Measurements from ENCODE around the gene IKBIP. TPM values are rescaled to one million over a fixed set of nuclear protein-coding genes. Genes with fewer than 3 reads are reported as not detected.

IKBIP gene, protein sequence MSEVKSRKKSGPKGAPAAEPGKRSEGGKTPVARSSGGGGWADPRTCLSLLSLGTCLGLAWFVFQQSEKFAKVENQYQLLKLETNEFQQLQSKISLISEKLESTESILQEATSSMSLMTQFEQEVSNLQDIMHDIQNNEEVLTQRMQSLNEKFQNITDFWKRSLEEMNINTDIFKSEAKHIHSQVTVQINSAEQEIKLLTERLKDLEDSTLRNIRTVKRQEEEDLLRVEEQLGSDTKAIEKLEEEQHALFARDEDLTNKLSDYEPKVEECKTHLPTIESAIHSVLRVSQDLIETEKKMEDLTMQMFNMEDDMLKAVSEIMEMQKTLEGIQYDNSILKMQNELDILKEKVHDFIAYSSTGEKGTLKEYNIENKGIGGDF
- total RNA-seq: 35.4 and 39.5 TPM in 2 replicates

GRCh38 chr12:98644712-98645571, at the start of gene IKBIP, which contains the start of gene APAF1:
TSS of gene IKBIP (minus strand) at chr12:98644788. CDS start at chr12:98644701, 87 bp downstream.
TSS of gene APAF1 (plus strand) at chr12:98645290. CDS start at chr12:98648360, 3,070 bp downstream.

GRCh38 chr12:98593351-98594049, 51.1 kb downstream of the IKBIP start, which contains the start of gene SLC25A3:
TSS of gene SLC25A3 (plus strand) at chr12:98593686. CDS start at chr12:98593979, 293 bp downstream.

Other genes starting within 250 kb of the IKBIP start
- gene TMPO, start 129.2 kb downstream of the IKBIP start, total RNA-seq: 85.8 and 96.5 TPM in 2 replicates
- 431 and 507 TPM in 2 replicates for gene SLC25A3, start 51.1 kb downstream of the IKBIP start, total RNA-seq
- 25.1 and 34.9 TPM in 2 replicates for gene APAF1, start 502 bp upstream of the IKBIP start, total RNA-seq